GM23248 (cell line): ENCODE results near the gene MPRIP.

ENCODE experiments used
- EZH2 ChIP-seq: fragments of 200-600 bp; sonication (generic); IDR thresholded peaks from 2 replicates; pipeline ENCODE4 v1.6.1; 2018; ENCODE audit warnings: antibody characterized with exemption, mild to moderate bottlenecking; ENCODE audit not compliant: insufficient read depth, poor library complexity, severe bottlenecking
- EZH2phosphoT487 ChIP-seq: fragments of 200-600 bp; sonication (generic); IDR thresholded peaks from 2 replicates; pipeline ENCODE4 v1.6.1; 2018; ENCODE audit warnings: antibody characterized with exemption, moderate library complexity, mild to moderate bottlenecking, low read depth; ENCODE audit not compliant: insufficient read depth

GRCh38 chr17:17093764-17094163, 51.5 kb downstream of the MPRIP start:
- no peak for TF ChIP-seq EZH2phosphoT487
- no peak for TF ChIP-seq EZH2
